ENCODE measurements around the gene RNF34. TPM values are rescaled to one million over a fixed set of nuclear protein-coding genes. Genes with fewer than 3 reads are reported as not detected.

RNF34 gene
- total and polyA plus RNA-seq, 2 experiments from 2014 or later: 41.2 to 48.4 TPM

GRCh38 chr12:121391619-121392324, 8.1 kb upstream of the RNF34 start:
- no peaks in the 10 kb centered on the region for H3K9me3 ChIP-seq (ENCODE audit: low read depth)
- no peaks in the 10 kb centered on the region for H3K36me3 ChIP-seq
- no peak for TF ChIP-seq CTCF (IDR thresholded peaks at IDR 0.05; ENCODE audit: low read depth, low read length)
- H3K4me3 ChIP-seq: no peak overlapping the region
- H3K27ac ChIP-seq: no peak overlapping the region
- no peaks in the 10 kb centered on the region for H3K27me3 ChIP-seq
- H3K4me1 ChIP-seq (ENCODE audit: low read depth): no peaks in the 10 kb centered on the region
- peak in 1 of 2 donors; percentile 83 for DNase-seq (ENCODE audit: low read depth in 1 of 2, low spot score in 1 of 2)

- TF ChIP-seq CTCF (IDR thresholded peaks at IDR 0.05; ENCODE audit: low read depth, low read length): no peak
- Histone ChIP-seq H3K4me1 (ENCODE audit: low read depth) (no peaks in the 10 kb centered on the region), H3K9me3 (ENCODE audit: low read depth) (no peaks in the 10 kb centered on the region), H3K36me3 (no peaks in the 10 kb centered on the region), H3K4me3 (no peak overlapping the region), H3K27me3 (no peaks in the 10 kb centered on the region), H3K27ac (no peak overlapping the region)
- DNase-seq (ENCODE audit: low read depth in 1 of 2, low spot score in 1 of 2): no peak
These were observed 7.6 kb upstream of the RNF34 start for GRCh38 chr12:121392325-121392716.

- H3K9me3 ChIP-seq (ENCODE audit: low read depth): no peaks in the 10 kb centered on the region
- H3K4me1 ChIP-seq (ENCODE audit: low read depth): peaks cover 13% of the 10 kb centered on the region
These were observed 2.4 kb upstream of the RNF34 start for GRCh38 chr12:121397521-121397920.

GRCh38 chr12:121398355-121398754, 1.6 kb upstream of the RNF34 start:
- H3K4me1 ChIP-seq (ENCODE audit: low read depth): peaks cover 13% of the 10 kb centered on the region
- no peaks in the 10 kb centered on the region for H3K27me3 ChIP-seq
- TF ChIP-seq CTCF (IDR thresholded peaks at IDR 0.05; ENCODE audit: low read depth, low read length): no peak
- H3K9me3 ChIP-seq (ENCODE audit: low read depth): no peaks in the 10 kb centered on the region
- no peak overlapping the region for H3K27ac ChIP-seq
- H3K36me3 ChIP-seq: no peaks in the 10 kb centered on the region
- no peak overlapping the region for H3K4me3 ChIP-seq
- DNase-seq (ENCODE audit: low read depth in 1 of 2, low spot score in 1 of 2): no peak

More at GRCh38 chr12:121397521-121397920, 2.4 kb upstream of the RNF34 start:
- Histone ChIP-seq H3K27ac (no peak overlapping the region), H3K36me3 (no peaks in the 10 kb centered on the region), H3K27me3 (no peaks in the 10 kb centered on the region), H3K4me3 (no peak overlapping the region)
- TF ChIP-seq CTCF (IDR thresholded peaks at IDR 0.05; ENCODE audit: low read depth, low read length): no peak
- DNase-seq (ENCODE audit: low read depth in 1 of 2, low spot score in 1 of 2): no peak

GRCh38 chr12:121400332-121401139, 618 bp downstream of the RNF34 start:
- H3K36me3 ChIP-seq: no peaks in the 10 kb centered on the region
- H3K4me3 ChIP-seq: peak overlapping the region; percentile 90
- DNase-seq (ENCODE audit: low read depth in 1 of 2, low spot score in 1 of 2): peak; percentile 35 to 60
- TF ChIP-seq CTCF (IDR thresholded peaks at IDR 0.05; ENCODE audit: low read depth, low read length): no peak
- peaks cover 13% of the 10 kb centered on the region for H3K4me1 ChIP-seq (ENCODE audit: low read depth)
- H3K27me3 ChIP-seq: no peaks in the 10 kb centered on the region
- H3K9me3 ChIP-seq (ENCODE audit: low read depth): no peaks in the 10 kb centered on the region
- peak overlapping the region; percentile 89 for H3K27ac ChIP-seq

All from cardiac muscle cell (in vitro differentiated cells and primary cell).